Measurements from ENCODE around the gene DBN1. TPM values are rescaled to one million over a fixed set of nuclear protein-coding genes. Genes with fewer than 3 reads are reported as not detected.

Gene DBN1
- total and polyA plus RNA-seq, 9 of the 15 experiments (the other 6 are each of a cell fraction or from before 2014, with no cell fraction given), result 0.25 to 87.2 (median 27.9) TPM

- TF ChIP-seq RERE (CRISPR knock-in tag; IDR thresholded peaks at IDR 0.05; ENCODE audit: borderline replicate concordance), result no peak
- 0 out of 2 replicates have a peak, but pooled peaks have one; percentile 31 for TF ChIP-seq MEF2D (tag; conservative IDR thresholded peaks at IDR 0.05; ENCODE audit: low read depth)
- no peak for TF ChIP-seq ZNF24 (IDR thresholded peaks at IDR 0.05)
- no peak for TF ChIP-seq CTBP1 (IDR thresholded peaks at IDR 0.05; ENCODE audit: borderline replicate concordance)
- TF ChIP-seq ZNF764 (CRISPR knock-in tag; IDR thresholded peaks at IDR 0.05; ENCODE audit: low read depth), result no peak
- peak; percentile 77 for TF ChIP-seq ZNF592 (IDR thresholded peaks at IDR 0.05)
- no peak for TF ChIP-seq DDX20 (tag; IDR thresholded peaks at IDR 0.05; ENCODE audit: low read depth)
- no peak for TF ChIP-seq NUFIP1 (IDR thresholded peaks at IDR 0.05; ENCODE audit: partially characterized antibody)
- TF ChIP-seq ATF7 (IDR thresholded peaks at IDR 0.05), result peak; percentile 66; the same call in 1 of the 2 replicates
- no peak for TF ChIP-seq CBX1 (IDR thresholded peaks at IDR 0.05; ENCODE audit: low read depth)
- TF ChIP-seq POLR2G (IDR thresholded peaks at IDR 0.05; ENCODE audit: low read depth, low read length), result peak; percentile 45
- no peak for TF ChIP-seq THAP12 (CRISPR knock-in tag; IDR thresholded peaks at IDR 0.05)
These were observed 5.5 kb upstream of the DBN1 start (continued) for GRCh38 chr5:177478711-177479646.

Data from K562 (cell line).